SJCRH30 (cell line): ENCODE results near the gene CPSF4L. TPM values are rescaled to one million over a fixed set of nuclear protein-coding genes. Genes with fewer than 3 reads are reported as not detected.
"Not testable (repeated sequence)": the region's sequence is repeated elsewhere in the genome, so short reads cannot be mapped to it uniquely, and the experiment has no call there.

Experiments used
- DNase-seq, 2 experiments: peaks; one replicate each; pipeline ENCODE4 v3.0.0-alpha.2; 2015 to 2020
- H3K27ac ChIP-seq: fragments of 250-450 bp; sonication (Bioruptor Pico); 2 replicates; pipeline ENCODE4 v1.5.1; 2020; ENCODE audit warnings: mild to moderate bottlenecking, moderate library complexity
- H3K27me3 ChIP-seq: fragments of 250-450 bp; sonication (Bioruptor Pico); 2 replicates; pipeline ENCODE4 v1.5.1; 2020; ENCODE audit warnings: mild to moderate bottlenecking, moderate library complexity
- H3K36me3 ChIP-seq: fragments of 250-450 bp; sonication (Bioruptor Pico); 2 replicates; pipeline ENCODE4 v1.5.1; 2020; ENCODE audit warnings: mild to moderate bottlenecking, moderate library complexity
- H3K4me1 ChIP-seq: fragments of 250-450 bp; sonication (Bioruptor Pico); 2 replicates; pipeline ENCODE4 v1.5.1; 2020; ENCODE audit warnings: mild to moderate bottlenecking, moderate library complexity
- H3K4me3 ChIP-seq: fragments of 250-450 bp; sonication (Bioruptor Pico); 2 replicates; pipeline ENCODE4 v1.5.1; 2020; ENCODE audit warnings: mild to moderate bottlenecking, moderate library complexity
- H3K9me3 ChIP-seq: fragments of 250-450 bp; sonication (Bioruptor Pico); replicated peaks from 2 replicates; pipeline ENCODE4 v1.5.1; 2020; ENCODE audit warnings: mild to moderate bottlenecking, moderate library complexity
- total RNA-seq: library from RNA; depleted of rRNA; stranded (reverse); fragments of >200 nt; shearing (Covaris generic); gene quantifications from 2 replicates; pipeline ENCODE4 v1.2.3, GENCODE V29; 2014; rRNA removed

Gene CPSF4L, protein sequence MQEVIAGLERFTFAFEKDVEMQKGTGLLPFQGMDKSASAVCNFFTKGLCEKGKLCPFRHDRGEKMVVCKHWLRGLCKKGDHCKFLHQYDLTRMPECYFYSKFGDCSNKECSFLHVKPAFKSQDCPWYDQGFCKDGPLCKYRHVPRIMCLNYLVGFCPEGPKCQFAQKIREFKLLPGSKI
- total RNA-seq, result not detected in 2 replicates

DNA sequence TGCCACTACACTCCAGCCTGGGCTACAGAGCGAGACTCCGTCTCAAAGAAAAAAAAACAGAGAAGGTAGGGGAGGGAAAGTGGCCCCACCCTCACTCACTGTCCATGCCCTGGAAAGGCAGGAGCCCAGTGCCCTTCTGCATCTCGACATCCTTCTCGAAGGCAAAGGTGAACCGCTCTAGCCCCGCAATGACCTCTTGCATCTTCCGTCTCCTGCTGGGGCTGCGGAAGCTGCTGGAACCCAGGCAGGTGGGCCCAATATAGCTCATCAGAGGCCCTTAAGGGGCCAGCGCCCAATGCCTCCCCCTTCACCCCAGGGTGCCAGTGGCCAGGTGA is at the start of gene CPSF4L:
TSS of gene CPSF4L (minus strand) at position 264 of the 335 bp plus-strand sequence. CDS start at position 202, 62 bp downstream.
- Histone ChIP-seq H3K27me3 (no peaks in the 10 kb centered on the region), H3K9me3 (no peaks in the 10 kb centered on the region), H3K36me3 (no peaks in the 10 kb centered on the region), H3K4me3 (peak within 1 kb of the TSS; percentile 42), H3K4me1 (peaks cover 15% of the 10 kb centered on the region), H3K27ac (peak within 1 kb of the TSS; percentile 58)
- no peak for DNase-seq

DNA sequence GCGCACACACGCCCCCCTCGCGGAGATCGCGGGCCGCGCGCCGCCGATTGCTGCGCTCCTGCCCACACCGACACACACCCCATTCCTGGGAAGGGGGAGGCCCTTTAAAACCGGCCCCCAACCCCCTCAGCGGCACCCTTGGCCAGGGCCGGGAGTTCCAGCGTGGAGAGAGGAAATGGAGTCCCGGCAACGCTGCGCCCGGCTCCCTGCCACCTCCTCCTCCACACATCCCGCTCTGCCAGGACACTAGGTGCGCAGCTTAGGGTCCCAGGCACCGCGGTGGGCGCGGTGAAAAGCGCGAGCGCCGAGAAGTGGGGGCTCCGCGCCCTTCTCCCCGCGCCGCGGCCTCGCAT is 49.7 kb upstream of the CPSF4L start:
- Histone ChIP-seq H3K4me1 (peaks cover 15% of the 10 kb centered on the region; the same call in 1 of the 2 replicates), H3K27ac (peak overlapping the region; percentile 14), H3K4me3 (peak overlapping the region; percentile 77), H3K9me3 (no peaks in the 10 kb centered on the region), H3K27me3 (no peaks in the 10 kb centered on the region), H3K36me3 (no peaks in the 10 kb centered on the region)
- DNase-seq, result no peak

DNA sequence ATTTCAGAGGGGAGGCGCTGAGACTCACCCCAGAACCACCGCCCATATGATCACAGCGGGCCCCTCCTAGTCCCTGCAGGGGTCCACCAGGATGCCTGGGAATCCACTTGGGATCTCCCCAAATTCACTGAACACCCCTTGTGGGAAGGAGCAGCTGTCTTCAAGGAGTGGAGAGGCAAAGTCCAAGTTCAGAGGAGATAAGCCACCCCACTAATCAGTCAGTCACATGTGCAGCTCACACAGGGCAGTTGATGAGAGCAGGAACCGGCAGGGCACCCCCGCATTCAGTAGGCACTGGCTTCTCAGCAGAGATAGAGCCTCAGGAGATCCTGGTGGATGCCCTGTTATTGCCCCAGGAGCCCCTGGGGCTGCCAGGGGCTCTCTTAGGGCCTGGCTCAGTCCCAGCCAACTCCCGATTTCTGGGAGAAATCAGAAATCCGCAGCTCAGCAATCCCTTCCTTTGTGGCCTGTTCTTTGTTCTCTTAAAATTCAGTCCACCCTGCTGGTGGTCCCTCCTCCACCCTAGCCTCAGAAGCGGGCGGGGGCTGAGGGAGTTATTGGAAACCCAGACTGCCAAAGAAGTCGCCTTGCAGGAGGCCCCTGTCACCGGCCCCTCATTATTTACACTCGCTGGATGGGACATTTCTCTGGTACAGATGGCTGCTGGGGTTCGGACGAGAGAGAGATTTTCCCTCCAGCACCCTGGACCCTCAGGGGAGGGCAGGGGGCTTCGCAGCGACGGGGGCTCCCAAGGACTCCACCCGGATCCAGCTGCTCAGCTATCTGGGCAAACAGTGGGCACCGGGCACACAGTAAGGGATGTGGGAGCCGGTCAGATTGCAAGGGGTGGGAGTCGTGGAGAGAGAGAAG is 48.3 kb upstream of the CPSF4L start:
- Histone ChIP-seq H3K9me3 (no peaks in the 10 kb centered on the region), H3K4me3 (peak overlapping the region; percentile 77), H3K36me3 (no peaks in the 10 kb centered on the region), H3K4me1 (peaks cover 12% of the 10 kb centered on the region; the same call in 1 of the 2 replicates), H3K27ac (peak overlapping the region; percentile 66), H3K27me3 (no peaks in the 10 kb centered on the region)
- DNase-seq, result peak; percentile 56 to 61

DNA sequence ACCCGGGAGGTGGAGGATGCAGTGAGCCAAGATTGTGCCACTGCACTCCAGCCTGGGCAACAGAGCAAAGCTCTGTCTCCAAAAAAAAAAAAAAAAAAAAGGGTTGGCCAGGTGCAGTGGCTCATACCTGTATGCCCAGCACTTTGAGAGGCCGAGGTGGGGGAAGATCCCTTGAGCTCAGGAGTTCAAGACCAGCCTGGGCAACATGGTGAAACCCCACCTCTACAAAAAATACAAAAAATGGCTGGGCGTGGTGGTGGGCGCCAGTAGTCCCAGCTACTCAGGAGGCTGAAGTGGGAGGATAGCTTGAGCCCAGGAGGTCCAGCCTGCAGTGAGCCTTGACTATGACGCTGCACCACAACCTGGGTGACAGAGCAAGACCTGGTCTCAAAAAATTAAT is 47.3 kb upstream of the CPSF4L start:
- not testable (repeated sequence) for H3K27me3 ChIP-seq, H3K27ac ChIP-seq, H3K9me3 ChIP-seq, DNase-seq, H3K36me3 ChIP-seq, H3K4me3 ChIP-seq
- peaks cover 12% of the 10 kb centered on the region; the same call in 1 of the 2 replicates for H3K4me1 ChIP-seq

DNA sequence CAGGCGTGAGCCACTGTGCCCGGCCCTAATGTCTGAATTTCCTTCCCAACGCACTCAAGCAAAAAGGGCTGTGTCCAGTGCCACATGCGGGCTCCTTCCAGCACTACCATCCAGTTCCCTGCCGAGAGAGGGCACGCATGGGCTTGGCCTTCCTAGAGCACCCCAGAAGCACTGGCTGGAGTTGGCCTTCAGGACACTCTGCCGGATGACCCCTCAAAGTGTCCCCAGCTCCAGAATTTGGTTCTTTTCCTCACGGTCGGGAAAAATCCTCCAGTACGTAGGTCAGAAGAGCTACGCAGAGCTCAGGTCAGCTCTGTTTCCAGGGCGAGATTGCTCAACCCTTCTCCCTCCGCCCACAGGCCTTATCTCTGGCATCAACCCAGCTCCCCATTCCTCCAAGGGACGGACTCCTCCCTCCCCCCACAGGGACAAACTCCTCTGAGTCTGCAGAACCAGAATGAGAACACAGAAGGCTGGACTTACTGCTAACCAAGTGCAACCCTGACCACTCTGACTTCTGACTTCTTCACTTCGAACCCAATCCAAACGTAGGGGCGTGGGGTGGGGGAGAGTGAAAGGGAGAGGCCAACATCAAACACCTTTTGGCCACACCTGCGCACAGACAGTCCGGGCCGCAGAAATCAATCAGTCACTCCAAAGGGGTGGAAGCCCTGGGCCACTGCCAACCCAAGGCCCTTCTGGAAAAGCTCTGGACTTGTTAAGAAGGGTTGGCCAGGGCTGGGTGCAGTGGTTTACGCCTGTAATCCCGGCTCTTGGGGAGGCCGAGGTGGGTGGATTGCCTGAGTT is 46.5 kb upstream of the CPSF4L start:
- Histone ChIP-seq H3K9me3 (no peaks in the 10 kb centered on the region), H3K27ac (no peak overlapping the region), H3K4me3 (no peak overlapping the region), H3K36me3 (no peaks in the 10 kb centered on the region), H3K4me1 (peaks cover 12% of the 10 kb centered on the region; the same call in 1 of the 2 replicates), H3K27me3 (no peaks in the 10 kb centered on the region)
- no peak for DNase-seq

DNA sequence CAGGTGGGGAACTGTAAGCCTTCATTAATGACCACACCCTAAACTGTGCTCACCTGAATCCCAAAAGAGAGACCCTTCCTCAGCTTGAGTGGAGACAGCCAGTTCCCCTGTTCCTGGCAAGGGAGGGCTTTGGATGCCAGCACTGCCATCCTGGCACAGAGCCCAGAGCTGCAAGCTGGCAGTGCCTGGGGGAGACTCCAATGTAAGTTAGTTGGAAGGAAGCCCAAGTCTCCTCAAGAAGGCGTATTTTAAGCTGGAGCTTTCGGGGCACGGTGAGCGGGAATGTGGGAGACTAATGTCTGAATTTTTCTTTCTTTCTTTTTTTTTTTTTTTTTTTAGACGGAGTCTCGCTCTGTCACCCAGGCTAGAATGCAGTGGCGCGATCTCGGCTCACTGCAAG is 45.5 kb upstream of the CPSF4L start:
- Histone ChIP-seq H3K27ac (no peak overlapping the region), H3K4me1 (peaks cover 7% of the 10 kb centered on the region; the same call in 1 of the 2 replicates), H3K9me3 (no peaks in the 10 kb centered on the region), H3K4me3 (no peak overlapping the region), H3K27me3 (no peaks in the 10 kb centered on the region), H3K36me3 (no peaks in the 10 kb centered on the region)
- DNase-seq, result no peak

DNA sequence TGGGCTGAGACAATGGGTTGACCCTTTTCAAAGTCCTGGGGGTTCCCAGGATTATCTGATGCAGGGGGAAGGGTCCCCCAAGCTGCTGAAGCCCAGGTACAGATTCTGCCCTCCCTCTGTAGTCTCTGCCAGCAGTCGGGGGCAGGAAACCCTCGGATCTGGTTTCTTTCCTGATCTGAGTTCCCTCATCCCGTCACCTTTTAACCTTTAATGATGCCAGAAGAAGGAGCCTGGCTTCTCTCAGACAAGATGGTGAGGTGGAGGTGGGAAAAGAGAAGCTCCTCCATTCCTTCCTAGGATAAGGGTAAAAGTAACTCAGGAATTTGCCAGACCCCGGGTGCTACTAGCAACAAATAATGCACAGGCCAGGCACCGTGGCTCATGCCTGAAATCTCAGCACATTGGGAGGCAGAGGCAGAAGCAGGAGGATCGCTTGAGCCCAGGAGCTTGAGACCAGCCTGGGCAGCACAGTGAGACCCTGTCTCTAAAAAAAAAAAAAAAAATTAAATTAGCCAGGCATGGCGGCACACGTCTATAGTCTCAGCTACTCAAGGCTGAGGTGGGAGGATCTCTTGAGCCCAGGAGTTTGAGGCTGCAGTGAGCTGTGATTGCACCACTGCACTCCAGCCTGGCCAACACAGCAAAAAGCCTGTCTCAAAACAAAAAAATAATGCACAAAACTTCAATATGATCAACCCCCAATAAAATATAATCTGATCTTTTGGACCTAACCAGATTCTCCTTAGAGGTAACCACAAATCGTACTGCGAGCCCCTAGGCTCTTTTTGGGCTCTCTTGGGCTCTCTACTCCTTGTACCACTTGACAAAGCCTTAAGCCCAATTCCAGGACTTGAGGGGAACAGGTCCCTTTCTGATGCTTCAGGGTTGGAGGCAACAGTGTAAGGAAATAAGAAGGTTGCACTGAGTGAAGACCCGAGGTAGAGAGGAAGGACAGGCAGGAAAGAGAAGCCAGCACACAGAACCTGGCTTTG is 44.5 kb upstream of the CPSF4L start:
- Histone ChIP-seq H3K27ac (no peak overlapping the region), H3K36me3 (peaks cover under 1% of the 10 kb centered on the region; the same call in 1 of the 2 replicates), H3K27me3 (no peaks in the 10 kb centered on the region), H3K4me3 (no peak overlapping the region), H3K4me1 (peaks cover 7% of the 10 kb centered on the region; the same call in 1 of the 2 replicates), H3K9me3 (no peaks in the 10 kb centered on the region)
- no peak for DNase-seq

DNA sequence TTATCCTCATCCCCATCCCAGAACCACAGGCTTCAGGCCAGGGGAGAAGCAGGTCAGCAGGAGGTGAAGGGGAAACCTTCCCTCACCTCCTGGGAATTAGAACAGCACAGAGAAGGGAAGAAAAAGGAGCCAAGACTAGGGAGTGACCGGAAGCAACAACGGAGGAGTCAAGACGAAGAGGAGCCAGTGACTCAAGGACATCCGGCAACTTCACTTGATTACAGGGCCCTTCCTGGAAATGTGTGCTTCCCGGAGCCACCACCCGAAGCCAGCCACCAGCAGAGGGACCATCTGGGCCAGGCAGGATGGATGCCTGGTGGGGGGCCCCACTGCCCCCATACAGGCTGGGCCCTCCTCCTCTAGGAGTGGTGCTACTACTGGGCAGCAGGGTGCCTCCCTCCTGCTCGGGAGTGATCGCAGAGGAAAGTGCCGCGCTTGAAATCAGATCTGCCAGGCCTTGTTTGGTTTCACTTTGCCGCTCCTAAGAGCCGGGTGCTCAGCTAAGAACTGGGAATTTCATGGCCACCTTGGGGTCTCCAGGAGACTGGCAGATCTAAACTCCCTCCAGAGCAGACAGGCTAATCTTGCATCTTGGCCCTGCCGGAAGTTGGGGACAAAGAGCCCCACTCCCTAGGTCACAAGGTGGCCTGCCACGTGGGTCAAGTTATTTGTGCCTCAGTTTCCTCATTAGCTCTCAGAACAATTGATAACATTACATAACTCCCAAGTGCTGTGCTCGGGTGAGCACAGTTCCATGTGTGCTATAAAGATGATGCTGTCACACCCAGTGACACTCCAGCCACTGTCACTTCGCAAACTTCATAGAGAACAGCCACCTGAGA is 43.5 kb upstream of the CPSF4L start:
- peak; percentile 61 to 65 for DNase-seq
- peaks cover 7% of the 10 kb centered on the region; the same call in 1 of the 2 replicates for H3K4me1 ChIP-seq
- H3K36me3 ChIP-seq, result peaks cover 2% of the 10 kb centered on the region; the same call in 1 of the 2 replicates
- H3K4me3 ChIP-seq, result peak overlapping the region; percentile 10
- no peaks in the 10 kb centered on the region for H3K27me3 ChIP-seq
- no peak overlapping the region; the same call in 1 of the 2 replicates for H3K27ac ChIP-seq
- H3K9me3 ChIP-seq, result no peaks in the 10 kb centered on the region

DNA sequence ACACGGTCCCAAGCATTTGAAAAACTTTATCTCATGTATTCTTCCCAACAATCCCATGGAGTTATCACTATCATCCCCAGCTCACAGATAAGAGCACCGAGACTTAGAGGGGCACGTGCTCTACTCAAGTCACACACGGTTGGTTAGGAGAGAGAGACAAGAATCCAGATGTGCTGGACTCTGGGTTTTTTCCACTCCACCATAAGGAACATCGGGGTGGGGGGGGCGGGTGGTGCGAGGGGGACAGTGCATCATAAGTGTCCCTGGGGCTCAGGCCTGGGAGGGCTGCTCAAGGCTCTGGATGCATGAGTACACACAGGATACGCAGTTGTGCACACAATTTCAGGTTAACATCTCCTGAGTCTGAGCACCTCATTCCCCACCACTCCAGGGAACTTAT is 42.8 kb upstream of the CPSF4L start:
- peaks cover 6% of the 10 kb centered on the region; the same call in 1 of the 2 replicates for H3K4me1 ChIP-seq
- no peak overlapping the region for H3K4me3 ChIP-seq
- no peak for DNase-seq
- no peaks in the 10 kb centered on the region for H3K27me3 ChIP-seq
- peaks cover 2% of the 10 kb centered on the region; the same call in 1 of the 2 replicates for H3K36me3 ChIP-seq
- no peaks in the 10 kb centered on the region for H3K9me3 ChIP-seq
- H3K27ac ChIP-seq, result no peak overlapping the region

DNA sequence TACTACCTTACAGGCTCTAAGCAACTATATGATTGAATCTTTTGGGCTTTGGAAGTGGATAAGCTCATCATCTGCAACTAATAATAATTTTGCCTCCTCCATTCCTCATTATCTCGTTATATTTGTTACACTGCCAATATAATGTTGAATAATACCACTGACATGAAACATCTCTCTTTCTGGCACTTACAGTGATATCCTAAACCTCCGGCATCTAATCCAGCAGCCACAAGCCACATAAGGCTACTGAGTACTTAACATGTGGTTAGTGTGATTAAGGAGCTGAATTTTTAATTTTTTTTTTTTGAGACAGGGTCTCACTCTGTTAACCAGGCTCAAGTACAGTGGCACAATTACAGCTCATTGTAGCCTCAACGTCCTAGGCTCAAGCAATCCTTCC is 40.5 kb upstream of the CPSF4L start:
- Histone ChIP-seq H3K27ac (no peak overlapping the region), H3K4me1 (peaks cover 14% of the 10 kb centered on the region), H3K36me3 (peaks cover 2% of the 10 kb centered on the region; the same call in 1 of the 2 replicates), H3K27me3 (no peaks in the 10 kb centered on the region), H3K4me3 (no peak overlapping the region), H3K9me3 (no peaks in the 10 kb centered on the region)
- no peak for DNase-seq

DNA sequence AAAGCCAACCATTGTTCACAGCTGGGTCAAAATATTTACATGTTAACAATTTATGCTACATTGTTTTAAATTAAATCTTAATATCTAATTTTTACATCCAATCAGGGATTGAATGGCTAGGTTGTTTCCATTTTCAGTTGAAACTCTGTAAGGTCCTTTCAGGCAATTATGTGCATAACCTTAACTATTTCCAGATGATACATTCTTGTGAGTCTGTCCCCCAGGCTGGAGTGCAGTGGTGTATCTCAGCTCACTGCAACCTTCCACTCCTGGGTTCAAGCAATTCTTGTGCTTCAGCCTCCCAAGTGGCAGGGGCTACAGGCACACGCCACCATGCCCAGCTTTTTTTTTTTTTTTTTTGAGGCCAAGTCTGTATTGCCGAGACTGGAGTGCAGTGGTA is 39.7 kb upstream of the CPSF4L start:
- H3K4me1 ChIP-seq, result peaks cover 14% of the 10 kb centered on the region
- H3K36me3 ChIP-seq, result peaks cover 2% of the 10 kb centered on the region; the same call in 1 of the 2 replicates
- no peaks in the 10 kb centered on the region for H3K27me3 ChIP-seq
- no peaks in the 10 kb centered on the region for H3K9me3 ChIP-seq
- no peak for DNase-seq
- no peak overlapping the region for H3K4me3 ChIP-seq
- H3K27ac ChIP-seq, result no peak overlapping the region

DNA sequence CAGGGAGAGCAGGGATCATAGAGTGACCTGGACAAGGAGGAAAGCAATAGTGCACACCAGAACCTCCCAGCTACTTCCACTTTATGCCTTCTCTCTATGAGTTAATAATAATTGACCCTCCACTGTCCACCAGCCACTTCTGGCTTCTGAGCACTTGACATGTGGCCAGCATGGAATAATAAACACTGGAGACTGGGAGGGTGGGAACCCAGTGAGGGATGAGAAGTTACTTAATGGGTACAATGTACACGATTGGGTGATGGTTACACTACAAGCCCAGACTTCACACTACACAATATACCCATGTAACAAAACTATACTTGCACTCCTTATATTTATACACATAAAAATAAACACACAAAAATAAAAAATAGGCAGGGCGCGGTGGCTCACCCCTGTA is 38.7 kb upstream of the CPSF4L start:
- Histone ChIP-seq H3K9me3 (no peaks in the 10 kb centered on the region), H3K4me1 (peaks cover 11% of the 10 kb centered on the region), H3K36me3 (peaks cover 2% of the 10 kb centered on the region; the same call in 1 of the 2 replicates), H3K4me3 (no peak overlapping the region), H3K27ac (no peak overlapping the region), H3K27me3 (no peaks in the 10 kb centered on the region)
- no peak for DNase-seq
